ENCODE results near the gene METAP1.
"Not testable (repeated sequence)": the region's sequence is repeated elsewhere in the genome, so short reads cannot be mapped to it uniquely, and the experiment has no call there.

METAP1 gene

GRCh38 chr4:99102634-99103033 lies 107.1 kb downstream of the METAP1 start:
- no peak for DNase-seq

DNA sequence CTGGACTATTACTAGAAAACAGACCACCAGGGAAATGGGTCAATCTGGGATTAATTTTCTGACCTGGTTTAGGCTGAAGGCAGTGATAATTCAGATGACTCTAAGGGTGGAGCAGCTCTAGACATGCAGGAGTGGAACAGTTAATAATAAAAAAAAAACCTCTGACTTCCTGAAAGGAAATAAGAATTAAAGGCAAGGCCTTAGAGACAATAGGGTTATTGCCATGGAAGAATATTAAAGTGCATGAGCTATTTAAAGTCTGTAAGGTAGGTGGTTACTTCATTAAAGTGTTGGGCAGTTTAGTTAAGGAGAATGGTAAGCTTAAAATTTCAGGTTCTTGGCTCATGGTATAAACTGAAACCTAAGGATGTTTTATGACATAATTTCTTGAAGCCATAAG lies 107.6 kb downstream of the METAP1 start:
- DNase-seq, result no peak

- DNase-seq, result no peak
These were observed 108.6 kb downstream of the METAP1 start for GRCh38 chr4:99104153-99104552.

GRCh38 chr4:99109286-99109685 lies 113.8 kb downstream of the METAP1 start:
- not testable (repeated sequence) for DNase-seq

All from activated CD4-positive, CD25-positive, alpha-beta regulatory T cell treated with anti-CD3 and anti-CD28 coated beads, Interleukin-2, amount 50 U/mL, for 72 hours (primary cell).